ENCODE data around the gene LRRC8C. TPM values are rescaled to one million over a fixed set of nuclear protein-coding genes. Genes with fewer than 3 reads are reported as not detected.

The LRRC8C gene
- total and polyA plus RNA-seq, 2 experiments from 2014 or later: 3.6 to 7.3 TPM

DNA sequence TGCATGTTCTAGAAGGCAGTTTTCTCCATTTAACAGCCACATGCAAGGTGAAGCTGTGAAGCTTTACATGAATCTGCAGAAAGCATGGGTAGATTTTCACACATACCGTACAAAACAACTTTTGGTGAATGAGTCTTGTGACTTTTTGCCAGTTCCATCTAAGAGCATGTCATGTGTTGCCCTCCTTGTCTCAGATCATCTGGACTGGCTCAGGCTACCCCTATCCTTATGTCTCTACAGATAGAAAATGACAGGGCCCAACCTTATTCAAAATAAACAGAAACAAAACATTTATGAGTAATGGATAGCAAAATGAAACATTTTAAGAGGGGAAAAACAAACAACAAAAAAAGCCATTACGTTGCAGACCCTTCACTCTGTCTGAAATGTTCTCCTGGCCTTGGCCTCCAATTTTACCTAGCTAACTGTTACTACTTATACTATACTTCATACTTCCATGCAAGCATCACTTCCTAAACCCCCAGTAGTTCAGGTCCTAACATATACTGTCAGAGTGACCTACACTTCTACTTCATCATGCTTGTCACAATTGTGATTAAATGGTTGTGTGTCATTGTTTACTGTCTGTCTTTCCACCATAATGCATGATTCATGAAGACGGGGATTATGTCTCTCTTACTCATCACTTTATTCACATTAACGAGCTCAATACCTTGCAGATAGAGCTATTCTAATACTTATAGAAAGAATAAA is 39.0 kb downstream of the LRRC8C start:
- in situ Hi-C loops (cut with MboI): no loop called here
- Histone ChIP-seq H3F3A (ENCODE audit: insufficient read depth) (peaks cover 14% of the 10 kb centered on the region), H4K20me1 (ENCODE audit: insufficient read depth) (no peaks in the 10 kb centered on the region), H3K27me3 (replicated peaks; ENCODE audit: insufficient read depth) (no peaks in the 10 kb centered on the region), H3K79me2 (ENCODE audit: insufficient read depth) (peaks cover 90% of the 10 kb centered on the region), H3K9ac (no peak overlapping the region), H3K9me3 (ENCODE audit: low read depth) (no peaks in the 10 kb centered on the region), H3K4me2 (ENCODE audit: unreplicated experiment) (peak overlapping the region; percentile 33), H3K36me3 (ENCODE audit: low read depth) (no peaks in the 10 kb centered on the region), H2AFZ (no peak overlapping the region), H3K27ac (peak overlapping the region; percentile 4; the same call in 1 of the 2 replicates), H3K9me2 (ENCODE audit: insufficient read depth) (no peaks in the 10 kb centered on the region), H3K4me3 (no peak overlapping the region), H3K4me1 (ENCODE audit: insufficient read depth) (peaks cover 22% of the 10 kb centered on the region)
- peak; percentile 52 for DNase-seq
- TF ChIP-seq EZH2 (IDR thresholded peaks at IDR 0.05; ENCODE audit: insufficient read depth, poor library complexity, severe bottlenecking) (no peak), EZH2phosphoT487 (IDR thresholded peaks at IDR 0.05; ENCODE audit: insufficient read depth, low read depth) (no peak)
- WGBS, 2 experiments (ENCODE audit: low coverage in 1 of 2, low lambda C conversion rate in 2 of 2, missing lambda C conversion rate in 2 of 2): 50% methylated on average over 4 of the region's 4 CpGs

DNA sequence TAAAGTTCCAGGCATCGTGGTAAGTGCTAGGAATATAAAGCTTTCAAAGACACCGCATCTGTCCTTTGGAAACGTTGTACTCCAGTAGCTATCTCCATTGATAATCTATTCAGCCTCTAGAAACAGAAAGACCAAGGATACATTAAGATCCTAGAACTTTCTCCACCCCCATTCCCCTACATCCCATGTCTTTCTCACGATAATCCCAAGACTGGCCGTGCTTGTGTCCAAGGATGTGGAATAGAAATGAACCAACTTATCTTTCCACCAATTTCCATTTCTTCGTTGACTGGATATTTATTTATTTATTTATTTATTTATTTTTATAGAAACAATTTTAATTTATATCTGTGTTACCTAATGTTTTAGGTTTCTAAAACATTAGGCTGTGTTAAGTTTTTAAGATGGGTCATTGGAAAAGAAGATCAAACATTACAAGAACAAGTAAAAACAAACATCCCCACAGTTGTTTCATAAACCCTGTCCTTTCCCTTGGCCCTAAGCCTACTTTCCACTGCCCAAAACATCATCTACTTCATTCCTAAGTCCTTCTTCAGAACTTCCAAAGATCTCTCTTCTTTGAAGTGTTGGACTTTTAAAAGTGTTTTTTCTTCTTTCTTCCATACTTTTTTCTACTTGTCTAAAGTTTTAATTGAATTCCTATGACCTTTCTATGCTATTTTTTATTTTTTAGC is 39.7 kb downstream of the LRRC8C start:
- Histone ChIP-seq H3K36me3 (ENCODE audit: low read depth) (no peaks in the 10 kb centered on the region), H4K20me1 (ENCODE audit: insufficient read depth) (no peaks in the 10 kb centered on the region), H2AFZ (no peak overlapping the region), H3K9me3 (ENCODE audit: low read depth) (no peaks in the 10 kb centered on the region), H3K79me2 (ENCODE audit: insufficient read depth) (peaks cover 90% of the 10 kb centered on the region), H3K4me3 (no peak overlapping the region), H3K4me1 (ENCODE audit: insufficient read depth) (peaks cover 22% of the 10 kb centered on the region), H3K9ac (no peak overlapping the region), H3K4me2 (ENCODE audit: unreplicated experiment) (peak overlapping the region; percentile 33), H3F3A (ENCODE audit: insufficient read depth) (peaks cover 14% of the 10 kb centered on the region), H3K9me2 (ENCODE audit: insufficient read depth) (no peaks in the 10 kb centered on the region), H3K27ac (no peak overlapping the region), H3K27me3 (replicated peaks; ENCODE audit: insufficient read depth) (no peaks in the 10 kb centered on the region)
- WGBS, 2 experiments (ENCODE audit: low coverage in 1 of 2, low lambda C conversion rate in 2 of 2, missing lambda C conversion rate in 2 of 2): 78 to 80% methylated on average over 6 of the region's 6 CpGs
- in situ Hi-C loops (cut with MboI): no loop called here
- TF ChIP-seq EZH2phosphoT487 (IDR thresholded peaks at IDR 0.05; ENCODE audit: insufficient read depth, low read depth): no peak
- no peak for TF ChIP-seq EZH2 (IDR thresholded peaks at IDR 0.05; ENCODE audit: insufficient read depth, poor library complexity, severe bottlenecking)
- DNase-seq: peak; percentile 36

DNA sequence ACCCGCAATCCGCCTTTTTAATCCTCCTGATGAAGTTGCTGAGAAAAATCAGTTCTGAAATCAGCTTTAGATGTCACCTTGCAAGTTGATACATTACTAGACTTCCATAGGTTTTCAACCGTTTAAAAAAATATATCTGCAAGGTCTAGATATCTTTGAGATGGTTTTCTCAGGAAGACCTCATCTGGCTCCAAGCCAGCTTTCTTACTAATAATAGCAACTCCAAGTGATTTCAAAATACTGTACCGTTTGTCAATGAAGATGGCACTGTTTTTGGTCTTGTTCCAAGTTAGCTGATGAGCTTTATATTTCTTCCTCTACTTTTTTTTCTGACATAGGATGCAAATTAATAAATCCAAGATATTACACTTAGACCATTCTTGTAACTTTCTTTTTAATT is 40.3 kb downstream of the LRRC8C start:
- no peak overlapping the region for H3K4me2 ChIP-seq (ENCODE audit: unreplicated experiment)
- 83 to 88% methylated on average over 4 of the region's 4 CpGs for WGBS, 2 experiments (ENCODE audit: low coverage in 1 of 2, low lambda C conversion rate in 2 of 2, missing lambda C conversion rate in 2 of 2)
- no peaks in the 10 kb centered on the region for H3K27me3 ChIP-seq (replicated peaks; ENCODE audit: insufficient read depth)
- no peaks in the 10 kb centered on the region for H3K36me3 ChIP-seq (ENCODE audit: low read depth)
- no peaks in the 10 kb centered on the region for H3K9me3 ChIP-seq (ENCODE audit: low read depth)
- H2AFZ ChIP-seq: no peak overlapping the region
- DNase-seq: peak; percentile 41
- H3K9me2 ChIP-seq (ENCODE audit: insufficient read depth): no peaks in the 10 kb centered on the region
- H3F3A ChIP-seq (ENCODE audit: insufficient read depth): peaks cover 14% of the 10 kb centered on the region
- H3K4me3 ChIP-seq: no peak overlapping the region
- H3K4me1 ChIP-seq (ENCODE audit: insufficient read depth): peaks cover 22% of the 10 kb centered on the region
- no peak for TF ChIP-seq EZH2phosphoT487 (IDR thresholded peaks at IDR 0.05; ENCODE audit: insufficient read depth, low read depth)
- TF ChIP-seq EZH2 (IDR thresholded peaks at IDR 0.05; ENCODE audit: insufficient read depth, poor library complexity, severe bottlenecking): no peak
- in situ Hi-C loops (cut with MboI): no loop called here
- no peaks in the 10 kb centered on the region for H4K20me1 ChIP-seq (ENCODE audit: insufficient read depth)
- no peak overlapping the region for H3K27ac ChIP-seq
- H3K79me2 ChIP-seq (ENCODE audit: insufficient read depth): peaks cover 91% of the 10 kb centered on the region
- H3K9ac ChIP-seq: no peak overlapping the region

DNA sequence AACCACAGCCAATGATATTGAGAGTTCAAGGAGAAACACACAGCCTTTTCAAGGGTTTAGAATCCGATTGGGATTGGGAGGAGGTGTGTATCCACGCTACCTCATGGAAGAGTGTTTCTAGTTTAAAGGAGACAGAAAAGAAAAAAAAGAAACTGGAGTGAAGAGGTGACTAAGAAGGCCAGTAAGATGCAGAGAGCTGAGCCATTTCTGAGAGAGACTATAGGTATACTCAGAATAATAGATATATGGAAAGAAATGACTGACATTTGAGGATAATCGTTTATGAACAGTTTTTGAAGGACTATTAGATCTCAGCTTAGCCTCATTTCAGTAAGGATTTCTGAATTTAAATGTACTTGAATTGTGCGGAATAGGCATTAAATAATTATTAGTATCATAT is 42.8 kb downstream of the LRRC8C start:
- H3K4me3 ChIP-seq: no peak overlapping the region
- no peak for DNase-seq
- no peak overlapping the region for H2AFZ ChIP-seq
- H3K9me3 ChIP-seq (ENCODE audit: low read depth): no peaks in the 10 kb centered on the region
- peaks cover 84% of the 10 kb centered on the region for H3K79me2 ChIP-seq (ENCODE audit: insufficient read depth)
- no peak overlapping the region for H3K4me2 ChIP-seq (ENCODE audit: unreplicated experiment)
- no peaks in the 10 kb centered on the region for H3K27me3 ChIP-seq (replicated peaks; ENCODE audit: insufficient read depth)
- H3F3A ChIP-seq (ENCODE audit: insufficient read depth): peaks cover 14% of the 10 kb centered on the region
- in situ Hi-C loops (cut with MboI): no loop called here
- no peaks in the 10 kb centered on the region for H3K36me3 ChIP-seq (ENCODE audit: low read depth)
- TF ChIP-seq EZH2phosphoT487 (IDR thresholded peaks at IDR 0.05; ENCODE audit: insufficient read depth, low read depth) (no peak), EZH2 (IDR thresholded peaks at IDR 0.05; ENCODE audit: insufficient read depth, poor library complexity, severe bottlenecking) (no peak)
- no peaks in the 10 kb centered on the region for H3K9me2 ChIP-seq (ENCODE audit: insufficient read depth)
- no peak overlapping the region for H3K27ac ChIP-seq
- no peaks in the 10 kb centered on the region for H4K20me1 ChIP-seq (ENCODE audit: insufficient read depth)
- WGBS, 2 experiments (ENCODE audit: low coverage in 1 of 2, low lambda C conversion rate in 2 of 2, missing lambda C conversion rate in 2 of 2): 95 to 99% methylated on average over 4 of the region's 4 CpGs
- H3K4me1 ChIP-seq (ENCODE audit: insufficient read depth): peaks cover 16% of the 10 kb centered on the region
- no peak overlapping the region for H3K9ac ChIP-seq
